ENCODE measurements around the gene DPM3. TPM values are rescaled to one million over a fixed set of nuclear protein-coding genes. Genes with fewer than 3 reads are reported as not detected.

Gene DPM3
- total RNA-seq, 1 experiment from 2014 or later: 73.5 TPM

GRCh38 chr1:155133799-155134281 lies 6.5 kb downstream of the DPM3 start (continued):
- TF ChIP-seq ZNF396 (CRISPR knock-in tag; IDR thresholded peaks at IDR 0.05; ENCODE audit: borderline replicate concordance): no peak
- no peak for TF ChIP-seq ZNF281 (CRISPR knock-in tag; IDR thresholded peaks at IDR 0.05)
- no peak for TF ChIP-seq SMAD3 (CRISPR knock-in tag; IDR thresholded peaks at IDR 0.05; ENCODE audit: borderline replicate concordance)
- no peak for TF ChIP-seq ZNF425 (CRISPR knock-in tag; conservative IDR thresholded peaks at IDR 0.05)
- TF ChIP-seq ZNF671 (CRISPR knock-in tag; IDR thresholded peaks at IDR 0.05): no peak
- no peak for TF ChIP-seq ZSCAN18 (CRISPR knock-in tag; IDR thresholded peaks at IDR 0.05)
- no peak for TF ChIP-seq TEAD4 (CRISPR knock-in tag; IDR thresholded peaks at IDR 0.05)
- TF ChIP-seq MLX (CRISPR knock-in tag; IDR thresholded peaks at IDR 0.05): no peak
- no peak for TF ChIP-seq ZNF219 (CRISPR knock-in tag; IDR thresholded peaks at IDR 0.05; ENCODE audit: borderline replicate concordance)
- TF ChIP-seq ZBTB21 (CRISPR knock-in tag; IDR thresholded peaks at IDR 0.05; ENCODE audit: borderline replicate concordance): no peak

GRCh38 chr1:155131856-155132255 lies 8.5 kb downstream of the DPM3 start:
- peaks cover 20% of the 10 kb centered on the region for H3K27me3 Mint-ChIP-seq (ENCODE audit: low read depth)

More at GRCh38 chr1:155131856-155132255, 8.5 kb downstream of the DPM3 start:
- peaks cover 46% of the 10 kb centered on the region for H3K4me1 Mint-ChIP-seq
- no peaks in the 10 kb centered on the region for H3K9me3 Mint-ChIP-seq
- ChIA-PET POLR2A (no interaction called here), CTCF (interaction anchor here (3.9 to 12.9 kb wide), 4 partner anchors 36 to 47 kb away, joined by 49 to 164 read pairs (median 102); partner anchors contain the start of genes KRTCAP2 and TRIM46)
- no peak overlapping the region; the same call in 1 of the 2 replicates for H3K27ac Mint-ChIP-seq
- peaks cover 16% of the 10 kb centered on the region for H3K36me3 Mint-ChIP-seq
- no peak overlapping the region for H3K4me3 Mint-ChIP-seq
- ATAC-seq: no peak
- TF ChIP-seq MYBL2 (CRISPR knock-in tag; IDR thresholded peaks at IDR 0.05): no peak
- TF ChIP-seq GABPB1 (CRISPR knock-in tag; IDR thresholded peaks at IDR 0.05): no peak
- no peak for TF ChIP-seq ZNF512 (CRISPR knock-in tag; IDR thresholded peaks at IDR 0.05; ENCODE audit: borderline replicate concordance)
- no peak for TF ChIP-seq ZNF281 (CRISPR knock-in tag; IDR thresholded peaks at IDR 0.05)
- no peak for DNase-seq (ENCODE audit: low spot score)

Measured in WTC11 (cell line).